Glutamatergic neuron (in vitro differentiated cells): Measurements from ENCODE around the gene RAMP1. TPM values are rescaled to one million over a fixed set of nuclear protein-coding genes. Genes with fewer than 3 reads are reported as not detected.
A peak's percentile ranks its signal among the peaks of the same experiment; 100 is the strongest.

Experiments used
- DNase-seq: peaks from one replicate; pipeline ENCODE4 v3.0.0; 2022
- H3K27ac Mint-ChIP-seq: one replicate; pipeline ENCODE4 v1.8.0; 2020; ENCODE audit warnings: mild to moderate bottlenecking, mixed read lengths, inconsistent platforms; ENCODE audit not compliant: unreplicated experiment
- H3K27me3 Mint-ChIP-seq: one replicate; pipeline ENCODE4 v1.8.0; 2020; ENCODE audit warnings: mild to moderate bottlenecking, moderate library complexity, mixed read lengths, inconsistent platforms; ENCODE audit not compliant: unreplicated experiment
- H3K36me3 Mint-ChIP-seq: one replicate; pipeline ENCODE4 v1.8.0; 2020; ENCODE audit warnings: mild to moderate bottlenecking, mixed read lengths, inconsistent platforms; ENCODE audit not compliant: unreplicated experiment
- H3K4me1 Mint-ChIP-seq: one replicate; pipeline ENCODE4 v1.8.0; 2020; ENCODE audit warnings: mild to moderate bottlenecking, low read depth, mixed read lengths, inconsistent platforms; ENCODE audit not compliant: unreplicated experiment
- H3K4me3 Mint-ChIP-seq: one replicate; pipeline ENCODE4 v1.8.0; 2020; ENCODE audit warnings: mild to moderate bottlenecking, mixed read lengths, inconsistent platforms; ENCODE audit not compliant: unreplicated experiment
- H3K9me3 Mint-ChIP-seq: one replicate; pipeline ENCODE4 v1.8.0; 2020; ENCODE audit warnings: mild to moderate bottlenecking, moderate library complexity, mixed read lengths, inconsistent platforms; ENCODE audit not compliant: unreplicated experiment
- long read RNA-seq: library from polyadenylated mRNA; unstranded; transcript quantifications from one replicate; pipeline ENCODE4 v2.0.0, GENCODE V29; 2020; ENCODE audit not compliant: unreplicated experiment
- total RNA-seq: library from RNA; stranded (reverse); fragmentation: NEBNext Ultra II Directional; extraction: Animal tissue kit (Norgen Biotek cat#: 25700); gene quantifications from one replicate; pipeline ENCODE4 v1.2.1, GENCODE V29; 2021; ENCODE audit not compliant: unreplicated experiment
- TF ChIP-seq, protein P1 (sequence below): fragments of 200-600 bp; sonication (generic); IDR thresholded peaks from one replicate; pipeline ENCODE4 v1.5.0; 2021; ENCODE audit not compliant: partially characterized antibody, unreplicated experiment

The RAMP1 gene
- 7.6 TPM for total RNA-seq
- long read RNA-seq, transcript RAMP1-201 (3 exons, 910 nt) = major isoform, 6 of 7 reads
- long read RNA-seq, partial matches to known transcripts = 0 of 7 reads
- long read RNA-seq, other reads (novel, unspliced or antisense) = 1 of 7 reads

DNA sequence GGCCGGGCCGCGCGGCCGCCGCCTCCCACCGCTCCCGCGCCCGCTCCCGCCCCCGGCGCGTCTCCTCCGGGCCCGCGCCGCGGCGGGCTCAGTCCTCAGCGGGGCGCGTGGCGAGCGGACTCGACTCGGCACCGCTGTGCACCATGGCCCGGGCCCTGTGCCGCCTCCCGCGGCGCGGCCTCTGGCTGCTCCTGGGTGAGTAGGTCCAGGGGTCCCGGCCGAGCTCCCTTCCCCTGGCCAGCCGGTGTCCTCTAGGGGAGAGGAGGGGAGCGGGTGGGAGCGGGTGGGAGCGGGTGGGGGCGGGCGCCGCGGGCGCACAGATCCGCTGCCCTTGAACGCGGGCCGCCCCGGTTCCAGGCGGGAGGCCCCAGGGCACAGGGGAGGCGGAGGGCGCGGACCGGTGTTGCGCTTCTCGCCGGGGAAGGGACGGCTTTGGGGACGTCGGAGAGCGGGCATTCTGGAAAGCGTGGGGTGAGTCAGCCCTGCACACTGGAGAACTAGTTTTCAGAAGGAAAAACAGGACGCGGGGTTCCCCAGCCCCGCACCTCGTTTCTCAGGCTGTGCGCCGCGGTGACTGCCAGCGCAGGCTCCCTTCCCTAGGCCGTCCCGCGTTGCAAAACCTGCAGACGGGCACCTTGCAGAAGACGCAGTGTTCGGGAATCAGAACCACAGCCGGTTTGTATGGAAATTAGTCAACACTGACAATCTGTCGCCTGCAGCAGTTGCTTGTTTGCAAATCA, at the start of gene RAMP1:
TSS of gene RAMP1 (plus strand) at position 91 of the 740 bp plus-strand sequence. CDS start at position 144, 53 bp downstream.
- Mint-ChIP-seq H3K4me3 (peak within 1 kb of the TSS; percentile 76), H3K27ac (peak within 1 kb of the TSS; percentile 67), H3K27me3 (peaks cover 5% of the 10 kb centered on the region), H3K36me3 (no peaks in the 10 kb centered on the region), H3K9me3 (peaks cover 2% of the 10 kb centered on the region), H3K4me1 (peaks cover 29% of the 10 kb centered on the region)
- TF ChIP-seq, protein P1, sequence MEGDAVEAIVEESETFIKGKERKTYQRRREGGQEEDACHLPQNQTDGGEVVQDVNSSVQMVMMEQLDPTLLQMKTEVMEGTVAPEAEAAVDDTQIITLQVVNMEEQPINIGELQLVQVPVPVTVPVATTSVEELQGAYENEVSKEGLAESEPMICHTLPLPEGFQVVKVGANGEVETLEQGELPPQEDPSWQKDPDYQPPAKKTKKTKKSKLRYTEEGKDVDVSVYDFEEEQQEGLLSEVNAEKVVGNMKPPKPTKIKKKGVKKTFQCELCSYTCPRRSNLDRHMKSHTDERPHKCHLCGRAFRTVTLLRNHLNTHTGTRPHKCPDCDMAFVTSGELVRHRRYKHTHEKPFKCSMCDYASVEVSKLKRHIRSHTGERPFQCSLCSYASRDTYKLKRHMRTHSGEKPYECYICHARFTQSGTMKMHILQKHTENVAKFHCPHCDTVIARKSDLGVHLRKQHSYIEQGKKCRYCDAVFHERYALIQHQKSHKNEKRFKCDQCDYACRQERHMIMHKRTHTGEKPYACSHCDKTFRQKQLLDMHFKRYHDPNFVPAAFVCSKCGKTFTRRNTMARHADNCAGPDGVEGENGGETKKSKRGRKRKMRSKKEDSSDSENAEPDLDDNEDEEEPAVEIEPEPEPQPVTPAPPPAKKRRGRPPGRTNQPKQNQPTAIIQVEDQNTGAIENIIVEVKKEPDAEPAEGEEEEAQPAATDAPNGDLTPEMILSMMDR = no peak
- no peak for DNase-seq

DNA sequence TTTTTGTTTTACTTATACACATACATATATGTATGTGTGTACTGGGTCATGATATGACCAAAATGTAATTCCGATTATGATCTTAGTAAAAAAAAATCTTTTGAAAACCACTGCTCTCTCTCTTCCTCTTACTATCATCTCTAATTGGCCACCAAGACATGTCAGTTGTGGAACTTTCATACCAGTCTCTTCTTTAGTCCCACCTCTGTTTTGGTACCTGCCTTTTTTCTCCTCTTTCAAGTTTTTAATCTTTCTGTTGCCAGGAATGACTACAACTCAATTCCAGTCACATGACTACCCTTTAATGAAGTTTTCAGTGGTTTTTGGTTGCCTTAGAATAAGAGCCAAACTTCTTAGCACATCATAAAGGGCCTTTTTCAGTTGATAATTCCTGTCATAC, 43.8 kb upstream of the RAMP1 start:
- no peaks in the 10 kb centered on the region for H3K9me3 Mint-ChIP-seq
- no peak overlapping the region for H3K27ac Mint-ChIP-seq
- H3K27me3 Mint-ChIP-seq = no peaks in the 10 kb centered on the region
- H3K4me1 Mint-ChIP-seq = peaks cover 9% of the 10 kb centered on the region
- H3K36me3 Mint-ChIP-seq = no peaks in the 10 kb centered on the region
- no peak overlapping the region for H3K4me3 Mint-ChIP-seq
- TF ChIP-seq, protein P1 = no peak
- no peak for DNase-seq

DNA sequence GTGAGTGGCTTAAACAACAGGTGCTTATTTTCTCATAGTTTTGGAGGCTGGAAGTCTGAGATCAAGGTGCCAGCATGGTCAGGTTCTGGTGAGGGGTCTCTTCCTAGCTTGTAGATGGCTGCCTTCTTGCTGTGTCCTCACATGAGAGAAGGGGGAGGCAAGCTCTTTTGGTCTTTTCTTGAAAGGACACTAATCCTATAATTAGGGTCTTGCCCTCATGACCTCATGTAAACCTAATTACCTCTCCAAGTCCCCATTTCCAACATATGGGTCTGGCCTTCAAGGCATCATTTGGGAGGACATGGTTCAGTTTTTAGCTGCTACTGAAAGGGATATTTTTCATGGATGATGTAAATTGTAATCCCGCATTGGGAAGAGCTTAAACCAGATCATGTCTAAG, 42.9 kb upstream of the RAMP1 start:
- Mint-ChIP-seq H3K36me3 (no peaks in the 10 kb centered on the region), H3K27me3 (no peaks in the 10 kb centered on the region), H3K27ac (no peak overlapping the region), H3K4me1 (peaks cover 9% of the 10 kb centered on the region), H3K9me3 (no peaks in the 10 kb centered on the region), H3K4me3 (no peak overlapping the region)
- TF ChIP-seq, protein P1 = no peak
- no peak for DNase-seq

DNA sequence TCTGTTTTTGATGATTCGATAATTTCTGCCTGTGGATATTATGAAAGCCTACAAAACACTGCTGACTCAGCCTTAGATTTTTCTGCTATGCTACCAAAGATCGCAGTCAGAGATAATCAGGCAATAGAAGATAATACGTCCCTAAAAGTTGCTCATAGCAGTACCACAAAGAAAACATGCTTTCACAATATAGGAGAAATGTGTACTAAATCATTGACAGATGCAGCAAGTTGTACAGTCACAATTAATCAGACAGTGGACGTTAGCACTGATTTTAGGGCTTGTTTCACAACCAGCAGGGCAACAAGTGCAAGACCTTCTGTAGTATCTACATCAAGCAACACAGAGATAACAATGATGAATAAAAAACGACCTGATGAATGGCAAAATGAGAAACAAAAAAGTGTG, 41.4 kb upstream of the RAMP1 start:
- Mint-ChIP-seq H3K9me3 (no peaks in the 10 kb centered on the region), H3K4me3 (no peak overlapping the region), H3K36me3 (no peaks in the 10 kb centered on the region), H3K27me3 (no peaks in the 10 kb centered on the region), H3K27ac (no peak overlapping the region), H3K4me1 (peaks cover 2% of the 10 kb centered on the region)
- DNase-seq = no peak
- TF ChIP-seq, protein P1 = no peak

DNA sequence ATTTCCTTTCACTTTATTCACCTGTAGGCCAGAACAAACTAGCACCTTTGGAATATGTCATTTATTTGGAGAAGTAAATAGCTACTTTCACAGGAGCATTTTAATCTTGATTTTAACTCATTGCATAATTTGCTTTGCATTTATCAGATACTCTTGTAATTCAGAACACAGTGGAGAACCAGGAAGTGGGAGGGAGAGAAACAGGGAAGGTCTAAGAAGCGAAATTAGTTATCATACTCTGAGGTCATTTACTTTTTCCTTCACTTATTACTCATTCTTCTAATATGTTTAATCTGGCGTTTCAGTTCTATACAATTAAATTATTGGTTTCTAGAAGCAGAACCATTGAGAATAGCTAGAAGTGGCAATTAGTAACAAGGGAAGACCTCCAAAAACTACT, 40.2 kb upstream of the RAMP1 start:
- Mint-ChIP-seq H3K36me3 (no peaks in the 10 kb centered on the region), H3K4me1 (peaks cover 2% of the 10 kb centered on the region), H3K9me3 (no peaks in the 10 kb centered on the region), H3K27ac (no peak overlapping the region), H3K27me3 (no peaks in the 10 kb centered on the region), H3K4me3 (no peak overlapping the region)
- TF ChIP-seq, protein P1 = no peak
- DNase-seq = no peak
